Heart left ventricle (tissue), 13 donors: Measurements from ENCODE around the gene NCS1.

ENCODE experiments used
- POLR2A ChIP-seq, 2 donors: fragments of 450-650 bp; IDR thresholded peaks; one replicate each; pipeline ENCODE4 v1.6.1; 2017; ENCODE audit warnings: antibody characterized with exemption in 2 of 2, mild to moderate bottlenecking in 2 of 2, moderate library complexity in 2 of 2
- TF ChIP-seq, protein P1 (sequence below), 12 donors: fragments of 200-600 bp; sonication (generic) in 4 of 12; IDR thresholded peaks; one replicate each; pipeline versions ENCODE4 v1.5.0 to v1.8.0; 2018 to 2022; ENCODE audit warnings: antibody characterized with exemption in 12 of 12, mild to moderate bottlenecking in 5 of 12
- donor health status: ischemic (EF 13 %, LVEDD 7.1; RV severe dilation, severe dysfunction).
- donor health status: DM: no; HTN: yes; CAD: no.
- donor health status: DM: no; HTN: no; CAD: no.
- donor health status: ischemic (EF 25% LVEDD 6.9; RV normal size, moderate dysfunction).
- donor health status: ischemic (EF 25% LVEDD 5.7; RV mildly dilated, moderate dysfunction).
- donor health status: ischemic (EF 35%, LVEDD 5.7; RV mildly dilated, moderate dysfunction).
- donor health status: nonischemic (EF 11% LVEDD 7.7; RV severe dilation, severe dysfunction).
- donor health status: DM: yes; HTN: yes; CAD: no.
- donor health status: PGD.
- donor health status: ischemic (EF 29% LVEDD 5.4; RV normal size, mild dysfunction).
- donor health status: nonischemic (EF 23%, LVEDD 6.1; RV moderate dilation, normal function).

DNA sequence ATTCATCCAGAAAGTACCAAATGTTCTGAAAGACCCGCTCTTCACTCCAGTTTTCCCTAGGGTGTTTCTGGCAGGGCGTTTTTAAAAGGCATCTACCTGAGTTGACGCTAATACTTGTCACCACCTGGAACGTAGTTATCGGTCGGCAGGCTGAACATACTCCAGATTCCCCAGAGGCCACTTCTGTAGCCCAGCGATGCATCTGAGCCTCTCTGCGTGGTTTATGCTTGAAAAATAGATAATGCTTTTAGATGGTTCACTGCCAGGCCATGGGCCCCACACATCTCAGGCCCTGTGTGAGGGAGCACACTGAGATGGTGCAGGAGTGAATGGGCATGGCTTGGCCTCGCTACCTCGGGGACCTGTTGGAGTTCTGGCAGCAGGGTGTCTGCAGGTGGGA is 33.0 kb upstream of the NCS1 start:
- TF ChIP-seq, protein P1, sequence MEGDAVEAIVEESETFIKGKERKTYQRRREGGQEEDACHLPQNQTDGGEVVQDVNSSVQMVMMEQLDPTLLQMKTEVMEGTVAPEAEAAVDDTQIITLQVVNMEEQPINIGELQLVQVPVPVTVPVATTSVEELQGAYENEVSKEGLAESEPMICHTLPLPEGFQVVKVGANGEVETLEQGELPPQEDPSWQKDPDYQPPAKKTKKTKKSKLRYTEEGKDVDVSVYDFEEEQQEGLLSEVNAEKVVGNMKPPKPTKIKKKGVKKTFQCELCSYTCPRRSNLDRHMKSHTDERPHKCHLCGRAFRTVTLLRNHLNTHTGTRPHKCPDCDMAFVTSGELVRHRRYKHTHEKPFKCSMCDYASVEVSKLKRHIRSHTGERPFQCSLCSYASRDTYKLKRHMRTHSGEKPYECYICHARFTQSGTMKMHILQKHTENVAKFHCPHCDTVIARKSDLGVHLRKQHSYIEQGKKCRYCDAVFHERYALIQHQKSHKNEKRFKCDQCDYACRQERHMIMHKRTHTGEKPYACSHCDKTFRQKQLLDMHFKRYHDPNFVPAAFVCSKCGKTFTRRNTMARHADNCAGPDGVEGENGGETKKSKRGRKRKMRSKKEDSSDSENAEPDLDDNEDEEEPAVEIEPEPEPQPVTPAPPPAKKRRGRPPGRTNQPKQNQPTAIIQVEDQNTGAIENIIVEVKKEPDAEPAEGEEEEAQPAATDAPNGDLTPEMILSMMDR (IDR thresholded peaks at IDR 0.05), result no peak
- no peak for TF ChIP-seq POLR2A (IDR thresholded peaks at IDR 0.05)
